MG63 (cell line): Measurements from ENCODE around the gene CHM. TPM values are rescaled to one million over a fixed set of nuclear protein-coding genes. Genes with fewer than 3 reads are reported as not detected.
"Not testable (repeated sequence)": the region's sequence is repeated elsewhere in the genome, so short reads cannot be mapped to it uniquely, and the experiment has no call there.

Source experiments
- DNase-seq: peaks from one replicate; pipeline ENCODE4 v3.0.0-alpha.2; 2020
- H3K27me3 ChIP-seq: fragments of 250-450 bp; sonication (Bioruptor Pico); 2 replicates; pipeline ENCODE4 v1.5.1; 2020; ENCODE audit warnings: mild to moderate bottlenecking, moderate library complexity
- H3K36me3 ChIP-seq: fragments of 250-450 bp; sonication (Bioruptor Pico); 2 replicates; pipeline ENCODE4 v1.5.1; 2020; ENCODE audit warnings: mild to moderate bottlenecking, moderate library complexity
- H3K4me3 ChIP-seq: fragments of 250-450 bp; sonication (Bioruptor Pico); 2 replicates; pipeline ENCODE4 v1.5.1; 2020; ENCODE audit warnings: mild to moderate bottlenecking, moderate library complexity
- H3K9me3 ChIP-seq: fragments of 250-450 bp; sonication (Bioruptor Pico); 2 replicates; pipeline ENCODE4 v1.5.1; 2020; ENCODE audit warnings: mild to moderate bottlenecking, moderate library complexity
- total RNA-seq: library from RNA; depleted of rRNA; stranded (reverse); fragments of >200 nt; shearing (Covaris generic); gene quantifications from 2 replicates; pipeline ENCODE4 v1.2.3, GENCODE V29; 2014; ENCODE audit warnings: low replicate concordance

Gene CHM
- total RNA-seq, 1 experiment from 2014 or later, result 8.0 TPM

GRCh38 chrX:86012188-86012587 is 35.2 kb downstream of the CHM start:
- no peak for DNase-seq
- H3K36me3 ChIP-seq, result no peaks in the 10 kb centered on the region
- H3K4me3 ChIP-seq, result no peak overlapping the region
- H3K27me3 ChIP-seq, result no peaks in the 10 kb centered on the region
- H3K9me3 ChIP-seq, result no peaks in the 10 kb centered on the region

- not testable (repeated sequence) for H3K36me3 ChIP-seq, H3K4me3 ChIP-seq, H3K27me3 ChIP-seq, DNase-seq, H3K9me3 ChIP-seq
These were observed 37.6 kb downstream of the CHM start for GRCh38 chrX:86009803-86010202.

GRCh38 chrX:86007891-86008290 is 39.5 kb downstream of the CHM start:
- not testable (repeated sequence) for H3K36me3 ChIP-seq, H3K4me3 ChIP-seq, DNase-seq, H3K9me3 ChIP-seq, H3K27me3 ChIP-seq

- no peaks in the 10 kb centered on the region for H3K36me3 ChIP-seq
- no peaks in the 10 kb centered on the region for H3K9me3 ChIP-seq
- DNase-seq, result no peak
- H3K27me3 ChIP-seq, result no peaks in the 10 kb centered on the region
- H3K4me3 ChIP-seq, result no peak overlapping the region
These were observed 45.1 kb downstream of the CHM start for GRCh38 chrX:86002076-86002896.

- Histone ChIP-seq H3K4me3 (no peak overlapping the region), H3K9me3 (no peaks in the 10 kb centered on the region), H3K27me3 (no peaks in the 10 kb centered on the region), H3K36me3 (no peaks in the 10 kb centered on the region)
- no peak for DNase-seq
These were observed 48.4 kb downstream of the CHM start for GRCh38 chrX:85998954-85999353.

- DNase-seq, result no peak
- Histone ChIP-seq H3K4me3 (no peak overlapping the region), H3K36me3 (no peaks in the 10 kb centered on the region), H3K9me3 (no peaks in the 10 kb centered on the region), H3K27me3 (no peaks in the 10 kb centered on the region)
These were observed 50.8 kb downstream of the CHM start for GRCh38 chrX:85996555-85996954.

GRCh38 chrX:85995641-85996040 is 51.7 kb downstream of the CHM start:
- H3K27me3 ChIP-seq, result no peaks in the 10 kb centered on the region
- H3K4me3 ChIP-seq, result no peak overlapping the region
- H3K36me3 ChIP-seq, result no peaks in the 10 kb centered on the region
- no peaks in the 10 kb centered on the region for H3K9me3 ChIP-seq
- DNase-seq, result no peak

- DNase-seq, result no peak
- H3K36me3 ChIP-seq, result no peaks in the 10 kb centered on the region
- no peaks in the 10 kb centered on the region for H3K9me3 ChIP-seq
- H3K4me3 ChIP-seq, result no peak overlapping the region
- no peaks in the 10 kb centered on the region for H3K27me3 ChIP-seq
These were observed 52.6 kb downstream of the CHM start for GRCh38 chrX:85994797-85995196.

- H3K9me3 ChIP-seq, result no peaks in the 10 kb centered on the region
- no peaks in the 10 kb centered on the region for H3K36me3 ChIP-seq
- DNase-seq, result no peak
- no peak overlapping the region for H3K4me3 ChIP-seq
- H3K27me3 ChIP-seq, result no peaks in the 10 kb centered on the region
These were observed 53.1 kb downstream of the CHM start for GRCh38 chrX:85994228-85994627.

- Histone ChIP-seq H3K36me3 (no peaks in the 10 kb centered on the region), H3K27me3 (no peaks in the 10 kb centered on the region), H3K4me3 (no peak overlapping the region), H3K9me3 (no peaks in the 10 kb centered on the region)
- DNase-seq, result no peak
These were observed 53.7 kb downstream of the CHM start for GRCh38 chrX:85993539-85994197.

- Histone ChIP-seq H3K9me3 (no peaks in the 10 kb centered on the region), H3K36me3 (no peaks in the 10 kb centered on the region), H3K27me3 (no peaks in the 10 kb centered on the region), H3K4me3 (no peak overlapping the region)
- DNase-seq, result no peak
These were observed 54.5 kb downstream of the CHM start for GRCh38 chrX:85992811-85993229.

GRCh38 chrX:85988353-85988752 is 59.0 kb downstream of the CHM start:
- H3K4me3 ChIP-seq, result no peak overlapping the region
- H3K36me3 ChIP-seq, result no peaks in the 10 kb centered on the region
- no peak for DNase-seq
- no peaks in the 10 kb centered on the region for H3K9me3 ChIP-seq
- H3K27me3 ChIP-seq, result no peaks in the 10 kb centered on the region

GRCh38 chrX:85980286-85980685 is 67.1 kb downstream of the CHM start:
- Histone ChIP-seq H3K9me3 (no peaks in the 10 kb centered on the region), H3K27me3 (no peaks in the 10 kb centered on the region), H3K4me3 (no peak overlapping the region), H3K36me3 (no peaks in the 10 kb centered on the region; the same call in none of the 2 replicates)
- no peak for DNase-seq

- Histone ChIP-seq H3K4me3 (no peak overlapping the region), H3K36me3 (no peaks in the 10 kb centered on the region; the same call in none of the 2 replicates), H3K9me3 (no peaks in the 10 kb centered on the region), H3K27me3 (no peaks in the 10 kb centered on the region)
- DNase-seq, result no peak
These were observed 70.1 kb downstream of the CHM start for GRCh38 chrX:85977218-85977617.

- H3K4me3 ChIP-seq, DNase-seq, H3K27me3 ChIP-seq, H3K9me3 ChIP-seq, H3K36me3 ChIP-seq: not testable (repeated sequence)
These were observed 75.0 kb downstream of the CHM start for GRCh38 chrX:85972351-85972750.

- Histone ChIP-seq H3K36me3 (no peaks in the 10 kb centered on the region), H3K27me3 (no peaks in the 10 kb centered on the region), H3K9me3 (no peaks in the 10 kb centered on the region), H3K4me3 (no peak overlapping the region)
- DNase-seq, result no peak
These were observed 82.6 kb downstream of the CHM start for GRCh38 chrX:85964744-85965143.

GRCh38 chrX:85963736-85964135 is 83.6 kb downstream of the CHM start:
- H3K9me3 ChIP-seq, result no peaks in the 10 kb centered on the region
- H3K27me3 ChIP-seq, result no peaks in the 10 kb centered on the region
- H3K4me3 ChIP-seq, result no peak overlapping the region
- peak; percentile 23 for DNase-seq
- no peaks in the 10 kb centered on the region for H3K36me3 ChIP-seq

- Histone ChIP-seq H3K27me3 (no peaks in the 10 kb centered on the region), H3K9me3 (no peaks in the 10 kb centered on the region), H3K4me3 (no peak overlapping the region), H3K36me3 (0 out of 2 replicates have a peak, but pooled peaks cover 3% of the 10 kb centered on the region)
- no peak for DNase-seq
These were observed 91.8 kb downstream of the CHM start for GRCh38 chrX:85955510-85955909.
